HG02885 (cell line): ENCODE measurements around the gene DAD1.
"Not testable (repeated sequence)": the region's sequence is repeated elsewhere in the genome, so short reads cannot be mapped to it uniquely, and the experiment has no call there.

ENCODE experiments used
- ATAC-seq: cut with Tn5 transposase; IDR thresholded peaks from one replicate; pipeline ENCODE4 v1.9.1; 2021; ENCODE audit warnings: mild to moderate bottlenecking; ENCODE audit not compliant: unreplicated experiment, poor library complexity

The DAD1 gene

GRCh38 chr14:22600027-22600426, 11.0 kb upstream of the DAD1 start:
- no peak for ATAC-seq

DNA sequence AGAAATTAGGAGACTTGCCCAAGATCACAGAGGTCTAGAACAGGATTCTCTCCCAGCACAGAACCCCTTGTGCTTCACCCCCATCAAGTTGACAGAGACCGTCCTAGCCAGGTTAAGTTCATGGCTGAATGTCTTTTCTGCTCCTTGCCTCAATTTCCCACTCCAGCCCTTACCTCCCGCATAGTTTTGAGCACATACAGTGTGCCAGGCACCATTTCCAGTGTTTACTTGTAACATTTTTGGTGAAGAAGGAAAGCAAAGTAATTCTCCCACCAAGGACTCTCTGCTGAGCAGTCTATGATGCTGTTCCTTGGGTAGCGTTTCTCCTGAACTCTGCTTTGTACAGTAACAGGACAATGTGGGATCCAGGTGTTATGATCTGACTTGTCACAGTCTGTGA, 10.3 kb upstream of the DAD1 start:
- no peak for ATAC-seq

- peak; percentile 53 for ATAC-seq
Observed at GRCh38 chr14:22598896-22599244, 9.8 kb upstream of the DAD1 start.

DNA sequence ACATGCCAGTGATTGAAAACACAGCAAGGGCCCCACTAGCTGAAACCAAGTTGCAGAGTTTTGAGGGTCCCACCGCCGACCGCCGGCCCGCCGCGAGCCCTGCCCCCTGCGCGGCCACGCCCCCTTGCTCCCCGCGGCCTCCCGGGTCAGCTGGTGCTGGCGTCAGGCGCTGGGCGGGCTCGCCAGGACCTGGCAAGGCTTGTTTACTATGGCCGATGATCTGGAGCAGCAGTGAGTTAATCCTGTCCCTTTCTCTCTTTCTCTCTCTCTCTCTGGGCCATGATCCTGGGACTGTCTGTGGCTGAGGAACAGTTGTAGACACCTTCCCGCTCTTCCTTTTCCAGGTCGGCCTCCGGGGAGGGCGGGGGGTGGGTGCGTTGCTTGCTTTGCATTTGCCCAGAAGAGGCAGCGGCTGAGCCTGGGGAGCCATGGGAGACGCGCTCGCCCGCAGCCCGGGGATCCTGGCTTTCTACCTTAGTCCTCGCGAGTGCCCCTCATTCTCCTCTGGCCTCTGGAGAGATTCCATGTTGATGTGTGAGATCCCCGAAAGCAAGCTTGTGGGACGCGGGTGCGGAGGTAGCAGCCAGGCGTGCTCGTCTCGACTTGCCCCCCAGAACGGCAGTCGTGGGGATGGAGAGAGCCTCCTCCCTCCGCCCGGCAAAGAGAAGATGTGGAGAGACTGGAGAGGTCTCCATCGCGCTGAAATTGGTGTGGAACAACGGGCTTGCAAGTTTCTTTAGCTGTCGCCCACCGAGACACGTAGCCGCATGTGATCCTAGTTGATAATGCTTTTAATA, 9.3 kb upstream of the DAD1 start, which contains the start of gene ABHD4:
Gene ABHD4, plus strand, starts transcription at position 202 of the 797 bp plus-strand sequence. Its CDS starts 7 bp downstream, at position 209.
- peak; percentile 89 for ATAC-seq

- peak; percentile 34 for ATAC-seq
Observed at GRCh38 chr14:22597771-22598098, 8.7 kb upstream of the DAD1 start.

- no peak for ATAC-seq
Observed at GRCh38 chr14:22597265-22597664, 8.2 kb upstream of the DAD1 start.

DNA sequence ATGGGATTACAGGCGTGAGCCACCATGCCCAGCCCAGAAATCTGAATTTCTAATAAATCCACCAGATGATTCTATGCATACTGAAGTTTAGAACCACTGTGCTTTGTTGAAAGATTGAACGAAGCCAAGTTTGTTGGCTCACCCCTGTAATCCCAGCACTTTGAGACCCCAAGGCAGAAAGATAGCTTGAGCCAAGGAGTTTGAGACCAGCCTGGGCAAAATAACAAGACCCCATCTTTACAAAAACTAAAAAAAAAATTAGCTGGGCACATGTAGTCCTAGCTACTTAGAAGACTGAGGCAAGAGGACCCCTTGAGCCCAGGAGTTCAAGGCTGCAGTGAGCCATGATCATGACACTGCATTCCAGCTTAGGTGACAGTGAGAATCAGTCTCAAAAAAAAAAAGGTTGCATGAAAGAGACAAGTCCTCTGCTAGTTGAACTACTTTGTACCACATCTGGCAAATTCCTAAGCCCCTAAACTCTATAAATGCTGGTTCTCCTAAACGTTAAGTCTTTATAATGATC, 7.4 kb upstream of the DAD1 start:
- ATAC-seq: no peak

- no peak for ATAC-seq
Observed at GRCh38 chr14:22594156-22594716, 5.2 kb upstream of the DAD1 start.

DNA sequence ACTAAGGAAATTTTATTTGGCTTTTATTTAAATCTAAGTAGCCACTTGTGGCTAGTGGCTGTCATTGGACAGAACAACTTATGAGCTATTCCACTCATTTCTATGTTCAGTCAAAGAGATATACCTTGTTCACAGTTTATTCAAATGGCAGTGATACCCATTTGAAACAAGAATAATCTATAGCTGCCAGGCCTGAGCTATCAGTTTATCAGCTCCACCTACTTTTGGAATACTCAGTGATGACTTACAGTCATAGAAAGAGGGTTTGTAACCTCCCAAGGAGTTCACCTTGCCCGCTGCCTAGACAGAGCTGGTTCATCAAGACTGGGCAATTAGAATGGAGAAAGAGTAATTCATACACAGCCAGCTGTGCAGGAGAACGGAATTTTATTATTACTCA, 4.6 kb upstream of the DAD1 start:
- ATAC-seq: no peak

GRCh38 chr14:22593189-22593588, 4.2 kb upstream of the DAD1 start:
- ATAC-seq: no peak

DNA sequence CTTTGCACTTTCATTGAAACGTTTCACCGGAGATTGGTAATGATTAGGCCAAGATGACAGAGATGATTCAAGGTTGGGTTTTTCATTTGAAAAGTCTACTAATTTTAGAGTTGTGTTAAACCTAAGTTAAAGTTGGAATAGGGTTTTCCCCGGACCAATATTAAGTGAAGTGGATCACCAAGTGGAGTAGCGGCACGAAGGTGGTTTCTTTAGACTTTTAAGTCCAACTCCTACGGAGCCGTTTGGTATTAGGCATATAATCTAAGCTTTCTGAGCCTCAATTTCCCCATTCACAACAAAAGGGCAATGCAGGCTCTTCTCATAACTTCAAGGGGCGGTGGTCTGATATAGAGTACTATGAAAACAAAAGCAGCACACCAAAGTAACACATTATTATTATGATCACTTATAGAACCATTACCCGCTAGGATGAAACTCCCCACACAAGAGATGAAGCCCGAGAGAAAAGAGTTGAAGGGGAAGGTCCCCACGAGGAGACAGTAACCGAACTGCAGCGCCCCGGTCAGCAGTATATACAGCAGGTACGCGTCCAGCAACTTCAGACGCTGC, 413 bp downstream of the DAD1 start:
- no peak for ATAC-seq

GRCh38 chr14:22587677-22588422, 1.2 kb downstream of the DAD1 start:
- ATAC-seq: not testable (repeated sequence)

DNA sequence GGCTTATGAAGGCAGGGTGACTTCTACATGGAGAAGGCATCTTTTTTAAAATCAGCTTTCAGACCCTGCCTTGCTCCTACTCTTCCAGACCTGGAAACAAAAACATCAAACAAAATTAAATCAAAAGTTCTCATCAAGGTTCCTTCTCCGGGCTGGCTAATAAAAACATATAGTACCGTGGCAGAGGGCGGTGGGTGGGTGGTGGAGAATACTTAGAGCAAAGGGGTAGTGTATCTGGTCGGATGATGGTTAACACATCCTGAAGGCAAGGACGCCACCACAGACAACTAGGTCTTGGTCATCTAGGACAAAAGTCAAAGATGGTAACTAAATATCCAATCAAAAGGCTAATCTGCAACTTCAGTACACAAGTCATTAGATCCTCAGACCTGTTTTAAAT, 1.8 kb downstream of the DAD1 start:
- ATAC-seq: no peak

DNA sequence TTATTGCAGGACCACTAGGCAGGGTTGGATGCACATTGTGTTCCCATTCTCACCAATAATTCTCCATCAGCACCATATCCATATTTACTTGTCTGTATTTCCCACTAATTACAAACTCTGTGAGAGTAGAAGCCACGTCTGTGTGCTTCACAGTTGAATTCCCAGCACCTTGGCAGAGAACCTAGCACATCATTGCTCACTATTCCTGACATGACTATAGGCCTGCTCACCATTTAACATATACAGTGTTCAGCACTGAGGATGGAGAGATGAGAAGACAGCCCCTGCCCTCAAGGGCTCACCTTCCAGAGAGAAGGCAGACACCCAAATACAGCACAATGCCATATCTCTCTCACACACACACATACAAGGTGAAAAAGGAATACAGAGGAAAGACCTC, 5.0 kb downstream of the DAD1 start:
- no peak for ATAC-seq

- ATAC-seq: no peak
Observed at GRCh38 chr14:22580625-22581024, 8.4 kb downstream of the DAD1 start.

DNA sequence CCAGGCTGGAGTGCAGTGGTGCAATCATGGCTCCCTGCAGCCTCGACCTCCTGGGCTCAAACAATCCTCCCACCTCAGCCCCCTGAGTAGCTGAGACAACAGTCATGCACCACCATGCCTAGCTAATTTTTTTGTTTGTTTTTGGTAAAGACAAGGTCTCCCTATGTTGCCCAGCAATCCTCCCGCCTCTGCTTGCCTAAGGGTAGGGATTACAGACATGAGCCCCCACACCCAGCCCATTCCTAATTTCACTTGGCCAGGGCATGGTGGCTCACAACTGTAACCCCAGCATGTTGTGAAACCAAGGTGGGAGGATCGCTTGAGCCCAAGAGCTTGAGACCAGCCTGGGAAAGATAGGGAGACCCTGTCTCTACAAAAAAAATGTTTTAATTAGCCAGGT, 9.1 kb downstream of the DAD1 start:
- no peak for ATAC-seq

- no peak for ATAC-seq
Observed at GRCh38 chr14:22579236-22579635, 9.8 kb downstream of the DAD1 start.

- ATAC-seq: no peak
Observed at GRCh38 chr14:22577334-22577908, 11.6 kb downstream of the DAD1 start.

DNA sequence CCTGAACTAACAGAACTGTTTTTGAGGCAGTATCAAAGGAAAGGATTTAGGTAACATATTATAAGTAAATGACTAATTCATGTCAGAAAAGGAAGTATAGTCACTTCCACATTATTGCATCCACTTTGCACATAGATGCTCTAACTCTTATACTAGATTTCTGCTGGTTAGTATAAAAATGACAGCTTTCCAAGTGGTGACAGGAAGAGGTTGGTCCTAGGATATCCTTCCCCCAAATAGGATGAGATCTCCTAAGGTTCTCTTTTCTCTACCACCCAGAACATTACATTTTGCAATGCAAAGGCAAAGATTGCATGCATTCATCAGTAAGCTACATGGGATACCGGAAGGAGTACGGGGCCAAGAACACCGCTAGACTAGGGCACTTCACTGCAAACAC, 15.2 kb downstream of the DAD1 start:
- no peak for ATAC-seq

- ATAC-seq: no peak
Observed at GRCh38 chr14:22572562-22573058, 16.4 kb downstream of the DAD1 start.
